Embryonic facial prominence (tissue), 1 donor: ENCODE data around the gene ZNF28.
"Not testable (repeated sequence)": the region's sequence is repeated elsewhere in the genome, so short reads cannot be mapped to it uniquely, and the experiment has no call there.

Experiments
- DNase-seq: peaks from one replicate; pipeline ENCODE4 v3.0.0-alpha.2; 2016; ENCODE audit errors: extremely low spot score

ZNF28 gene

DNA sequence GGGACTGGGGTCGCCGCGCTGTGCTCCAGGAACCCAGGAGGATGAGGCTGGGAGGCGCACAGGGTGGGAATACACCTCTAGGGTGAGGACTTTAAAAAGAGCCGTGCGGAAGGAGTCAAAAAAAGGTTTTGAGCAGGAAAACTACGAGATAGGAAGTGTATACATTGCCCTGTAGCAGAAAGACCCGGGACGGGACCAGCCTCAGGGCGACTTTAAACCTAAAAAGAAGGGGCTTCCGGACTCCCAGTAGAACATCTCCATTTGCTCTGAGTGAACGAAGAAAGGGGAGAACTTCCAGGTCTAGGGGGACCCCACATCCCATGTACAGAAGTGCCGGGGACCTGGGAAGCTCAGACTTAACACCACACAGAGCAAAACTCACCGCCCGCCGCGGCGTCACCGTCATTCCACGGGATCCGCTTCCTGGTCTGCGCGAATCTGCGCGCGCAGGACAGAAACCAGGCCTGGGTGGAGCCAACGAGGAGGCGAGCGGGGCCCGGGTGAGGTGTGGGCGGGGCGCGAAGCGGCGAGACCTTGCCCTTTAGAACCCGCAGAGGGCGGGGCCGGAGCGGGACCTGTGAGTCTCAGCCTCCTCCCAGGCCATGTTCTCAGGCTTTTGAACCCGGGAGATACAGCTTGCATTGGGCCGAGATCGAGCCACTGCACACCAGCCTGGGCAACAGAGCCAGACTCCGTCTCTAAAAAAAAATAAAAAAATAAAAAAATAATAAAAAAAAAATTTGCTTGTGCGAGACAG lies at the start of gene ZNF28:
Gene ZNF28, minus strand, starts transcription at position 430 of the 757 bp plus-strand sequence. CDS start 3,675 bp downstream, outside the sequence.
- not testable (repeated sequence) for DNase-seq

DNA sequence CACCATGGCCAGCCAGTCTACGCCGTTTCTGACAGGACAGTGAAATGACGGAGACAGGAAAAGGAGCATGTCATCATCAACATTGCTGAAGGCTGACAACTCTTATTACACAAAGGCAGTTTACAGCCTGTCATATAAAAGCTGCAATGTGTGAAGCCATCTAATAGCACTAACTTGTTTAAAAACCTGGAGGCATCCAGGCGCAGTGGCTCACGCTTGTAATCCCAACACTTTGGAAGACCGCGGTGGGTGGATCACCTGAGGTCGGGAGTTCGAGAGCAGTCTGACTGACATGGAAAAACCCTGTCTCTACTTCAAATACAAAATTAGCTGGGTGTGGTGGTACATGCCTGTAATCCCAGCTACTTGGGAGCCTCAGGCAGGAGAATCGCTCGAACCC lies 46.6 kb upstream of the ZNF28 start:
- not testable (repeated sequence) for DNase-seq

DNA sequence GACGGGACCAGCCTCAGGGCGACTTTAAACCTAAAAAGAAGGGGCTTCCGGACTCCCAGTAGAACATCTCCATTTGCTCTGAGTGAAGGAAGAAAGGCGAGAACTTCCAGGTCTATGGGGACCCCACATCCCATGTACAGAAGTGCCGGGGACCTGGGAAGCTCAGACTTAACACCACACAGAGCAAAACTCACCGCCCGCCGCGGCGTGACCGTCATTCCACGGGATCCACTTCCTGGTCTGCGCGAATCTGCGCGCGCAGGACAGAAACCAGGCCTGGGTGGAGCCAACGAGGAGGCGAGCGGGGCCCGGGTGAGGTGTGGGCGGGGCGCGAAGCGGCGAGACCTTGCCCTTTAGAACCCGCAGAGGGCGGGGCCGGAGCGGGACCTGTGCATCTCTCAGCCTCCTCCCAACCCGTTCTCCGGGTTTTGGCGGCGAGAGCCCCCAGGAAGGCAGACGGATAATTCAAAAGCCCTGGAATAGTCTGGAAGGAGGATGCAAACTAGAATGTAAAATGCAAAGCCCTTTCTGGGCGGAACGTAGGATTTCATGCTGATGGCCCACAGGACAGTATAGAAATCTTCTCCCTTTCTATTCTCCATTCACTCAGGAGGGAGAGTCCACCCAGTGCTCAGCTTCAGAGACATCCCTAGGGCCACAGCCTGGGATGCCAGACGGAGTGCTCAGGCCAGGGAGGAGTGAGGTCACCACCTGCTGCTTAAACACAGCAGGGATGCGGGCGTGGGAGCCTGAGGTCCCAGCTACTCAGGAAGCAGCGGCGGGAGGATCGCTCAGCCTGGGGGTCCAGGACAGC lies 36.2 kb upstream of the ZNF28 start, which contains the start of gene ZNF468:
Gene ZNF468, minus strand, starts transcription at position 242 of the 814 bp plus-strand sequence. CDS start 3,347 bp downstream, outside the sequence.
- DNase-seq, result not testable (repeated sequence)

- DNase-seq, result not testable (repeated sequence)
Measured at GRCh38 chr19:52856540-52857377, 35.3 kb upstream of the ZNF28 start.

GRCh38 chr19:52847352-52847751 lies 25.9 kb upstream of the ZNF28 start:
- not testable (repeated sequence) for DNase-seq

DNA sequence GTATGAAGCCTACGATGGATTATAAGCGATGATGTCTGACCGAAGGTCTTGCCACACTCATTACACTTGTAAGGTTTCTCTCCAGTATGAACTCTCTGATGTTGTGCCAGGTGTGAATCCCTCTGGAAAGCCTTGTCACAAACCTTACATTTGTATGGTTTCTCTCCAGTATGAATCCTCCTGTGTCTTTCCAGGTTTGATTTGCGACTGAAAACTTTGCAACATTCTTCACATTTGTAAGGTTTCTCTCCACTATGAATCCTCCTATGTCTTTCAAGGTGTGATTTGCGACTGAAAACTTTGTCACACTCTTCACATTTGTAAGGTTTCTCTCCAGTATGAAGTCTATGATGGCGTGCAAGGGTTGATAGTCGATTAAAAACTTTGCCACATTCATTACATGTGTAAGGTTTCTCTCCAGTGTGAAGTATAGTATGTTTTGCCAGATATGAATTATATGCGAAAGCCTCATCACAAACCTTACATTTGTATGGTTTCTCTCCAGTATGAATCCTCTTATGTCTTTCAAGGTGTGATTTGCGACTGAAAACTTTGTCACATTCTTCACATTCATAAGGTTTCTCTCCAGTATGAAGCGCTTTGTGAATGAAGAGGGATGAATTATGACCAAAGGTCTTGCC lies 19.5 kb upstream of the ZNF28 start:
- DNase-seq, result not testable (repeated sequence)

DNA sequence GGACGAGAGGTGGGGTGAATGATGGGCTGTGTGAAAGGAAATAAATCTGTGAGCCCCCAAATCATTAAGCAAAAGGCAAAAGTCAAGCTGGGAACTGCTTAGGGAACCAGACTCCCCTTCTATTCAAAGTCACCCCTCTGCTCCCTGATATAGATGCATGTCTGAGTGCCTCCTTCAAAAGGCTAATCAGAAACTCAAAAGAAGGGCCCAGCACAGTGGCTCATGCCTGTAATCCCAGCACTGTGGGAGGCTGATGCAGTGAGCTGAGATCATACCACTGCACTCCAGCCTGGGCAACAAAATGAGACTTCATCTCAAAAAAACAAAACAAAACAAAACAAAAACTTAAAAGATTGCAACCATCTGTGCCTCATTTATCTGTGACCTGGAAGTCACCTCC lies 12.9 kb upstream of the ZNF28 start:
- not testable (repeated sequence) for DNase-seq

- not testable (repeated sequence) for DNase-seq
Measured at GRCh38 chr19:52833541-52833940, 12.1 kb upstream of the ZNF28 start.

GRCh38 chr19:52829866-52830265 lies 8.4 kb upstream of the ZNF28 start:
- not testable (repeated sequence) for DNase-seq

DNA sequence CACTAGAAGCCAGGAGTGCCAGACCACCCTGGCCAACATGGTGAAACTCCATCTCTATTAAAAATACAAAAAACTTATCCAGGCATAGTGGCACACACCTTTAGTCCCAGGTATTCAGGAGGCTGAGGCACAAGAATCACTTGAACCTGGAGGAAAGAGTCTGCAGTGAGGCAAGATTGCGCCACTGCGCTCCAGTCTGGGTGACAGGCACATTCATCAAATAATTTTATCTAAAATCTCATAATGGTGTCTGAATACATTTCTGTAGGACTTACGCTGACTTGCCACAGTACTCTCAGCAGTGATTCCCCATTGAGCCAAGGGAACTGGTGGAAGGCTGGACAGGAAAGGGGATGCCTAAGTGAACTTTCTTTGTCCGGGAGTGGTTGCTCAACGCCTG lies 4.3 kb upstream of the ZNF28 start:
- DNase-seq, result no peak

- no peak for DNase-seq
Measured at GRCh38 chr19:52823676-52824075, 2.2 kb upstream of the ZNF28 start.

GRCh38 chr19:52820472-52821203 lies 795 bp downstream of the ZNF28 start:
- not testable (repeated sequence) for DNase-seq

DNA sequence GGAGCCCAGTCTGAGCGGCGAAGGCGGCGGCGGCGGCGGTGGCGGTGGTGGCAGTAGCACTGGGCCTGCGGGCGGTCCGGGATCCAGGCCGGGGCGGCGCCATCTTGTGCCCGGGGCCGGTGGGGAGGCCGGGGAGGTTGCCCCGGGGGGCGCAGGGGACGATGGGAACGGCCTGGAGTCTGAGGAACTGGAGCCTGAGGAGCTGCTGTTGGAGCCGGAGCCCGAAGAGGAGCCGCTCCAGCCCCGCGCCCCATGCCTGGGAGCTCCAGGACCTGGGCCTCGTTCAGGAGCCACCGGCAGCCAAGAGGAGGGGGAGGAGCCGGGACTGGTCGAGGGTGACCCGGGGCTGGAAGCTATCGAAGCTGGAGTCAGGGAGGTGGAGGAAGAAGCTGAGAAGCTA lies 11.6 kb downstream of the ZNF28 start:
- DNase-seq, result no peak

GRCh38 chr19:52799950-52800640 lies 21.3 kb downstream of the ZNF28 start:
- not testable (repeated sequence) for DNase-seq

- DNase-seq, result no peak
Measured at GRCh38 chr19:52789440-52789839, 32.0 kb downstream of the ZNF28 start.

DNA sequence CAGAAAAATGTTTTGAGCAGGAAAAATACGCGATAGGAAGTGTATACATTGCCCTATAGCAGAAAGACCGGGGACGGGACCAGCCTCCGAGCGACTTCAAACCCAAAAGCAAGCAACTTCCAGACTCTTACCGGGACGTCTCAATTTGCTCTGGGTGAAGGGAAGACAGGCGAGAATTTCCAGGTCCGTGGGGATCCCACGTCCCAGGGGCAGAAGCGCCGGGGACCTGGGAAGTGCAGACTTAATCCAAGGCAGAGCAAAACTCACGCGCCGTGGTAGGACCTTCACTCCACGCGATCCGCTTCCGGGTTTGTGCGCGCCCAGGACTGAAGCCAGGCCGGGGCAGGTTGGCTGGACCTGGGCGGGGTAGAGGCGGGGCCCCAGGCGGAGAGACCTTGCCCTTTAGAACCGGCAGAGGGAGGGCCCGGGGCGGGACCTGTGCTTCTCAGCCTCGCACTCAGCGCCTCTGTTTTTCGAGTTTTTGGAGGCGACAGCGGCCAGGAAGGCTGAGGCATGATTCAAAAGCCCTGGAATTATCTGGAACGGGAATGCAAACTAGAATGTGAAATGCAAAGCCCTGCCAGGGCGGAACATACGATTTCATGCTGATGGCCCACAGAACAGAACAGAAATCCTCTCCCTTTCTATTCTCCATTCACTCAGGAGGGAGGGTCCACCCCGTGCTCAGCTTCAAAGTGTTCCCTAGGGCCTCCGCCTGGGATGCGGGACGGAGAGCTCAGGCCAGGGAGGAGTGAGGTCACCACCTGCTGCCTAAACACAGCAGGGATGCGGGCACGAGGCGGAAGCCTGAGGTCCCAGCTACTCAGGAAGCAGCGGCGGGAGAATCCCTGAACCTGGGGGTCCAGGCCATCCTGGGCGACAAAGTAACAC lies 34.7 kb downstream of the ZNF28 start, which contains the start of gene ZNF600:
Gene ZNF600, minus strand, starts transcription at position 328 of the 891 bp plus-strand sequence. CDS start 7,903 bp downstream, outside the sequence.
- DNase-seq, result not testable (repeated sequence)

- no peak for DNase-seq
Measured at GRCh38 chr19:52786078-52786463, 35.4 kb downstream of the ZNF28 start.

DNA sequence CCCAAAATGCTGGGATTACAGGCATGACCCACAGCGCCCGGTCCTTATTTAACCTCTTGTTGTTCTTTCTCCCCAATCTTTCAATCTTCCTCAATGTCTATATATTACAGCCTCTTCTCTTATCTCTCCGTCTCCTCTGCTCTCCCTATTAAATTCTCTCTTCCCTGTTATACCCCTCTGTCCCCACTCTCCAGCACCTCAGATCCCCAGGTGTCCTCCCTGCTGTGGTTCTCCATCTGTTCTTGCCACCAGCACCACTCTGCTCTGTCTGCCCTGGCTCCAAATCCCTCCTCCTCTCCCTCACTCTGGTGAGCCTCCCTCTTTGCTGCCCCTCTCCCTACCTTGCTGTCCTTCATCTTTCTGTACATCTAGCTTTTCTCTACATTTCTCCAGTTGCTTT lies 35.9 kb downstream of the ZNF28 start:
- DNase-seq, result no peak

GRCh38 chr19:52782864-52783263 lies 38.6 kb downstream of the ZNF28 start:
- not testable (repeated sequence) for DNase-seq
